Epithelial cell of esophagus (primary cell): ENCODE results near the gene SUGCT.
"Not testable (repeated sequence)": the region's sequence is repeated elsewhere in the genome, so short reads cannot be mapped to it uniquely, and the experiment has no call there.

Experiments
- DNase-seq: peaks from one replicate; pipeline ENCODE4 v3.0.0; 2010; ENCODE audit warnings: low read depth
- H3K4me3 ChIP-seq: 2 replicates; pipeline ENCODE4 v1.5.1; 2011; ENCODE audit warnings: mild to moderate bottlenecking, low read length, control low read depth
- TF ChIP-seq, protein P1 (sequence below): IDR thresholded peaks from 2 replicates; pipeline ENCODE4 v1.5.1; 2011; ENCODE audit warnings: low read depth, mild to moderate bottlenecking, low read length, control low read depth, inconsistent platforms; ENCODE audit not compliant: insufficient read depth; ENCODE audit errors: missing control alignments

SUGCT gene

DNA sequence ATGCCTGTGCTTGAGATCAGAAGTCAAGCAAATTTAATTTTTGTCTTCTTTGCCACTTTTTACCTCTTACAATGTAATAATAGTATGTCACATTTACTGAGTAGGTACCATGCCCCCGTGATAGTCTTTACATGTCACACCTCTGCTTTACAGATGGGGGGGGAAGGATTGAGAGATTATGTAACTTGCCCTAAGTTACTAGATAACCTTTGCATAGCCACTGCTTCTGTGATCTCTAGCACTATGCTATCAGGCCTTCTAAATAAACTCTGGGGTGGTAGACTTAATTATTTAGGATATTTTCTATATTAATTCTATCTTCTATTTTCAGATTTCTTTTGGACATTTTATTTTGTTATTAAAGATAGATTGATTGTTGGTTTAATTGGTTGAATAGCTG, 514.4 kb downstream of the SUGCT start:
- no peak overlapping the region for H3K4me3 ChIP-seq
- TF ChIP-seq, protein P1, sequence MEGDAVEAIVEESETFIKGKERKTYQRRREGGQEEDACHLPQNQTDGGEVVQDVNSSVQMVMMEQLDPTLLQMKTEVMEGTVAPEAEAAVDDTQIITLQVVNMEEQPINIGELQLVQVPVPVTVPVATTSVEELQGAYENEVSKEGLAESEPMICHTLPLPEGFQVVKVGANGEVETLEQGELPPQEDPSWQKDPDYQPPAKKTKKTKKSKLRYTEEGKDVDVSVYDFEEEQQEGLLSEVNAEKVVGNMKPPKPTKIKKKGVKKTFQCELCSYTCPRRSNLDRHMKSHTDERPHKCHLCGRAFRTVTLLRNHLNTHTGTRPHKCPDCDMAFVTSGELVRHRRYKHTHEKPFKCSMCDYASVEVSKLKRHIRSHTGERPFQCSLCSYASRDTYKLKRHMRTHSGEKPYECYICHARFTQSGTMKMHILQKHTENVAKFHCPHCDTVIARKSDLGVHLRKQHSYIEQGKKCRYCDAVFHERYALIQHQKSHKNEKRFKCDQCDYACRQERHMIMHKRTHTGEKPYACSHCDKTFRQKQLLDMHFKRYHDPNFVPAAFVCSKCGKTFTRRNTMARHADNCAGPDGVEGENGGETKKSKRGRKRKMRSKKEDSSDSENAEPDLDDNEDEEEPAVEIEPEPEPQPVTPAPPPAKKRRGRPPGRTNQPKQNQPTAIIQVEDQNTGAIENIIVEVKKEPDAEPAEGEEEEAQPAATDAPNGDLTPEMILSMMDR: no peak
- DNase-seq: no peak

GRCh38 chr7:40650903-40651302, 516.1 kb downstream of the SUGCT start:
- DNase-seq, H3K4me3 ChIP-seq: not testable (repeated sequence)

GRCh38 chr7:40654171-40654570, 519.4 kb downstream of the SUGCT start:
- no peak for DNase-seq
- no peak overlapping the region for H3K4me3 ChIP-seq
- TF ChIP-seq, protein P1: no peak

- no peak overlapping the region for H3K4me3 ChIP-seq
- DNase-seq: no peak
- TF ChIP-seq, protein P1: no peak
Measured at GRCh38 chr7:40655426-40655825, 520.6 kb downstream of the SUGCT start.

DNA sequence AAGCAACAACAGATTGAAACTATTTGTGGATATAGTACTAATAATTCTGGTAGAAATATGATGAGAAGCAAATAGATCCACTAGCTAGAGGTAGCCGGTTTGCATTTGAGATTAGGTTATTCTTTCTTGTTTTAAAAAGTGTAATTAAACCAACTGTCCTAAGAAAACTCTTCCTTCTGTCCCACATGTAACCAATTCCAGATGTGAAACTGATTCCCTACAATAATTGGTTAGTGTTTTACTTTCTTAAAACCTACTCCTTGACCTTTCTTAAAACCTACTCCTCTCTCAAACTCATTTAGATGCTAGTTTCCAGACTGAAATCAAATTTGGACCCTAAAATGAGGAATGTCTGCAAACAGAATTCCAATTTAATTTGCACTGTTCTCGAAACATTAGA, 521.5 kb downstream of the SUGCT start:
- no peak for DNase-seq
- TF ChIP-seq, protein P1: no peak
- H3K4me3 ChIP-seq: no peak overlapping the region

DNA sequence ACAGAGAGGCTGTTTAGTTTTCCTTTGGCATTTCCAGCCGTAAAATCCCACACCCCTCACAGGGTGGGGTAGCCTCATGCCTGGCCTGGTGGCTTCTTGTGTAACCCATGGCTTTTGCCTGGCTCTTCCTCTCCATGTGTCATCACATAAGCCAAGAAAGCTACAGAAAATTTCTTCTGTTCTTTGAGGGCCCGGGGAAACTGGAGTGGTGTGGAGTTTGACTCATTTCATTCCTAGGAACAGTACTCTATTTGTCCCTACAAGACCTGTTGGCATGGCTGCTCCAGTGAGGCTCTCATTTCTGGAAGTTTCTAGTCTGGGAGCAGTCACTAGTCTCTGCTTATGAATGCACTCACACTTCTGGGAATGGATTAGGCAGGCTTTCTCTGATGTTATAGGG, 523.9 kb downstream of the SUGCT start:
- TF ChIP-seq, protein P1: no peak
- peak; percentile 60 for DNase-seq

DNA sequence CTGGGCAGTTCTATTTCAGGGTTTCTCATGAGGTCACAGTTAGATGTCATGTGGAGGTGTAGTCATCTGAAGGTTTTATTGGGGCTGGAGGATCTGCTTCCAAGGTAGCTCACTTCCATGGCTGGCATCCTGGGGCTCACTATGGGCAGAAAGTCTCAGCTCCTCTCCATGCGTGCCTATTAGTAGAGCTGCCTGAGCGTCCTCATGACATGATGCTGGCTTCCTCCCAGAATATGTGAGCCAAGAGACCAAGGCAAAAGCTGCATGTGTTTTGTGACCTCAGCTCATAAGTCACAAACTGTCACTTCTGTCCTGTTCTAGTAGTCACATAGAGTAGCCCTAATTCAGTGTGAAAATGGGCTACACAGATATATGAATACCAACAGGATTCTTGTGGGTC, 524.4 kb downstream of the SUGCT start:
- DNase-seq: no peak
- TF ChIP-seq, protein P1: no peak
- H3K4me3 ChIP-seq: no peak overlapping the region

More for the DNA sequence above, 523.9 kb downstream of the SUGCT start:
- H3K4me3 ChIP-seq: no peak overlapping the region

GRCh38 chr7:40673285-40673684, 538.5 kb downstream of the SUGCT start:
- TF ChIP-seq, protein P1: no peak

More at GRCh38 chr7:40673285-40673684, 538.5 kb downstream of the SUGCT start:
- H3K4me3 ChIP-seq: no peak overlapping the region
- peak; percentile 57 for DNase-seq
